Renal pelvis (tissue), 4 donors: Measurements from ENCODE around the gene PRKCZ. TPM values are rescaled to one million over a fixed set of nuclear protein-coding genes. Genes with fewer than 3 reads are reported as not detected.

Experiments used
- DNase-seq: peaks from one replicate; pipeline ENCODE4 v3.0.0-alpha.2; 2013
- polyA plus RNA-seq, 3 donors: library from polyadenylated mRNA; unstranded; fragments of 120-200 nt; gene quantifications; one replicate each; pipeline ENCODE4 v1.2.1, GENCODE V29; 2013; ENCODE audit not compliant: insufficient read length in 3 of 3

Gene PRKCZ
- polyA plus RNA-seq, 3 donors, result 33.2 to 37.7 (median 34.5) TPM

GRCh38 chr1:2224170-2224584, 174.0 kb downstream of the PRKCZ start:
- DNase-seq, result no peak

GRCh38 chr1:2224631-2225428, 174.6 kb downstream of the PRKCZ start:
- DNase-seq, result no peak

- no peak for DNase-seq
These were observed 176.5 kb downstream of the PRKCZ start for GRCh38 chr1:2226525-2227345.

DNA sequence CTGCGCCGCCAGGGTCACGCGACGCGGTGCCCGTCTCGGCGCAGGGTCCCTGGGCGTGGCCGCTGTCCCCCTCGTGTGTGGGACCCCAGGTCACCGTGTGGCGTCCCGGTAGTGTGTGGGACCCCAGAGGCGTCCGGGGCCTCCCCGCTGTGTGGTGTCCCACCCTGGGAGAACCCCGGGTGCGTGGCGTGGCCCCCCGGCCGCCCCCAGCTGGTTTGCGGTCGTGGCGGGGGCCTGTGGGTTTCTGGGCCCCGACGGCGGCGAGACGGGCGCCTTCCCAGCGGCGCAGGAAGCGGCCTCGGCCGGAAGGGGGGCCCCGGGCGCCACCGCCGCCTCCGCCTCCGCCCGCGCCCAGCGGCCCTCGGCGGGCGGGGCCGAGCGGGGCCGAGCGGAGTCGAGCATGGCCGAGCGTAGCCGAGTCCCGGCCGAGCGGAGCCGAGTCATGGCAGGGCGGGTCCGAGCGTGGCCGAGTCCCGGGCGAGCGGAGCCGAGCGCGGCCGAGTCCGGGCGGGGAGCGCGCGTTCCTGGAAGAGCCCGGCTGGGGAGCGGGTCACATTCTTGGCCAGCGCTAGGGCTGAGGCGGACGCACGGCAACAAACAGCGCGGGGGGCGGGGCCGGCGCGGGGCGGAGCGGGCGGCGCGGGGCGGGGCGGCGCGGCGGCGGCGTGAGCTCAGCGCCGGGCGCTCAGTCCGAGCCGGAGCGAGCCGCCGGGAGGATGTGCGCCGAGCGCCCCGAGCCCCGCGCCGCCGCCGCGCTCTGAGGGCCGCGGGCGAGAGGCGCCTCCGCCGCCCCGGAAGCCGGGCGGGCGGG, 177.3 kb downstream of the PRKCZ start:
- DNase-seq, result peak; percentile 97

GRCh38 chr1:2228157-2228594, 178.0 kb downstream of the PRKCZ start, which contains the start of gene SKI:
TSS of gene SKI (plus strand) at chr1:2228319. CDS start at chr1:2228767, 448 bp downstream.
- no peak for DNase-seq

DNA sequence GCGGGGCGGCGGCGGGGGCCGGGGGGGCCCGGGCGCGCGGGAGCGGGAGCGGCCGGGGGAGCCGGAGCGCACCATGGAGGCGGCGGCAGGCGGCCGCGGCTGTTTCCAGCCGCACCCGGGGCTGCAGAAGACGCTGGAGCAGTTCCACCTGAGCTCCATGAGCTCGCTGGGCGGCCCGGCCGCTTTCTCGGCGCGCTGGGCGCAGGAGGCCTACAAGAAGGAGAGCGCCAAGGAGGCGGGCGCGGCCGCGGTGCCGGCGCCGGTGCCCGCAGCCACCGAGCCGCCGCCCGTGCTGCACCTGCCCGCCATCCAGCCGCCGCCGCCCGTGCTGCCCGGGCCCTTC, 178.5 kb downstream of the PRKCZ start:
- no peak for DNase-seq

DNA sequence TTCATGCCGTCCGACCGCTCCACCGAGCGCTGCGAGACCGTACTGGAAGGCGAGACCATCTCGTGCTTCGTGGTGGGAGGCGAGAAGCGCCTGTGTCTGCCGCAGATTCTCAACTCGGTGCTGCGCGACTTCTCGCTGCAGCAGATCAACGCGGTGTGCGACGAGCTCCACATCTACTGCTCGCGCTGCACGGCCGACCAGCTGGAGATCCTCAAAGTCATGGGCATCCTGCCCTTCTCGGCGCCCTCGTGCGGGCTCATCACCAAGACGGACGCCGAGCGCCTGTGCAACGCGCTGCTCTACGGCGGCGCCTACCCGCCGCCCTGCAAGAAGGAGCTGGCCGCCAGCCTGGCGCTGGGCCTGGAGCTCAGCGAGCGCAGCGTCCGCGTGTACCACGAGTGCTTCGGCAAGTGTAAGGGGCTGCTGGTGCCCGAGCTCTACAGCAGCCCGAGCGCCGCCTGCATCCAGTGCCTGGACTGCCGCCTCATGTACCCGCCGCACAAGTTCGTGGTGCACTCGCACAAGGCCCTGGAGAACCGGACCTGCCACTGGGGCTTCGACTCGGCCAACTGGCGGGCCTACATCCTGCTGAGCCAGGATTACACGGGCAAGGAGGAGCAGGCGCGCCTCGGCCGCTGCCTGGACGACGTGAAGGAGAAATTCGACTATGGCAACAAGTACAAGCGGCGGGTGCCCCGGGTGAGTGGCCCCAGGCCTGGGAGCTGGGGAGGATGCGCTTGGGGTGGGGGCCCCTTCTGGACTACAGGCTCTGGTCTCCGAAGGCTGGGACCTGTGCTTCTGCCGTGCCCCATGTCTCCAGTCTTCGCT, 179.0 kb downstream of the PRKCZ start:
- no peak for DNase-seq

- DNase-seq, result no peak
These were observed 179.9 kb downstream of the PRKCZ start for GRCh38 chr1:2229911-2230731.

- no peak for DNase-seq
These were observed 180.7 kb downstream of the PRKCZ start for GRCh38 chr1:2230781-2231531.

- DNase-seq, result no peak
These were observed 181.5 kb downstream of the PRKCZ start for GRCh38 chr1:2231532-2232254.

GRCh38 chr1:2232255-2232915, 182.2 kb downstream of the PRKCZ start:
- no peak for DNase-seq

- no peak for DNase-seq
These were observed 182.8 kb downstream of the PRKCZ start for GRCh38 chr1:2232916-2233438.

DNA sequence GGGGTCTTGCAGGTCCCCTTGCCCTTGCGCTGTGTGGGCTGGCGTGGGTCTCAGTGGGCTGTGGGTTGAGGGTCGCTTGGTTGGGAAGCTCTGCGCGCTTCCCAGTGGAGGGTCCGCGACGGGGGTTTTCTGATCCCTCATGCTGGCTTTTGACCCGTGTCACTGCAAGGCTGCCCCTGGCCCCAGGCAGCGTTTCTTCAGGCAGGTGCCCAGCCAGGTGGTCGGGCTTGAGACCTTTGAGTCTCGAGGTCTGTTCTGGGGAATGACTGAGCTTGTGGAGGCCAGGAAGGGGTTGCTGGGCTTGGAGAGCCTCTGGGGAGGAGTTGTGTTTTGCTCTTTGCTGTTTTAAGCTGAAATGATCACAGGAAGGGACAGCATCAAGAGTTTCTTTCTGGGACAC, 183.3 kb downstream of the PRKCZ start:
- DNase-seq, result no peak

DNA sequence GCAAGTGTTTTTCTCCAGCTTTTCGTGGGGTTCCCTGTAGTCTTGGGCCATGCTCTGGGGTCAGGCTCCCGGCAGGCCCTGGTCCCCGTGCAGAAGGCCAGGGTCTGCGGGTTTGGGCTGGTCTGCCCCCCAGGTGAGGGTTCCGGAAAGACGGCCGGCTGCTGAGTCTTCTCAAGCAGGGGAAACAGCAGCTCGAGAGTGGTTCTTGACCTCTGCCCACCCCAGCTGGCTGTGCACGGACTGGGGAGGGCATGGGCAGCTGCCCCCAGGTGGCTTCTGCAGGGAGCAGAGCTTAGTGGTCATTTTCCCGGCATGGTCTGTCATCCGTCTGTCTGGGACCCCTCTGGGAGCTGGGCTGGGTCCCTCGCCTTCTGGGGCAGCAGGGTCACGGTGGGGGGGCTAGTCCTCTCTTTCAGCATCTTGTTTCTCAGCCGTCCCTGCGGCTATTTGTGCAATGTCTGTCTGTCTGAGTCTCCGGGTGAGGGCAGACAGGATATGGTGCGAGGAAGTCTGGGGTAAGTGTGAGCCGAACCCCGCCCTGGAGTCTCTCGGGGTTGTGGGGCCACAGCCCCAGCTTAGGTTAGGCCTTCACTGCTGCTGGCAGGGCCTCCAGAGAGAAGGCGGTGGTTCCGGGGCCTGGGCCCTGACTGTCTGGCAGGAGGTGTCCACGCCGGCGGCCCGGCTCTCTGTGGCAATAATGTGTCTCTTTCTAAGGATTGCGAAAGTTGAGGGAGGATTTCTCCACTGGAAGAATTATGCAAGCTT, 184.0 kb downstream of the PRKCZ start:
- no peak for DNase-seq

- no peak for DNase-seq
These were observed 184.5 kb downstream of the PRKCZ start for GRCh38 chr1:2234762-2235113.
